IPS-NIHi11 (cell line): ENCODE results near the gene TOR1B.

Experiments
- DNase-seq: peaks from one replicate; pipeline ENCODE4 v3.0.0; 2012; ENCODE audit warnings: mixed read lengths, low spot score

The TOR1B gene

DNA sequence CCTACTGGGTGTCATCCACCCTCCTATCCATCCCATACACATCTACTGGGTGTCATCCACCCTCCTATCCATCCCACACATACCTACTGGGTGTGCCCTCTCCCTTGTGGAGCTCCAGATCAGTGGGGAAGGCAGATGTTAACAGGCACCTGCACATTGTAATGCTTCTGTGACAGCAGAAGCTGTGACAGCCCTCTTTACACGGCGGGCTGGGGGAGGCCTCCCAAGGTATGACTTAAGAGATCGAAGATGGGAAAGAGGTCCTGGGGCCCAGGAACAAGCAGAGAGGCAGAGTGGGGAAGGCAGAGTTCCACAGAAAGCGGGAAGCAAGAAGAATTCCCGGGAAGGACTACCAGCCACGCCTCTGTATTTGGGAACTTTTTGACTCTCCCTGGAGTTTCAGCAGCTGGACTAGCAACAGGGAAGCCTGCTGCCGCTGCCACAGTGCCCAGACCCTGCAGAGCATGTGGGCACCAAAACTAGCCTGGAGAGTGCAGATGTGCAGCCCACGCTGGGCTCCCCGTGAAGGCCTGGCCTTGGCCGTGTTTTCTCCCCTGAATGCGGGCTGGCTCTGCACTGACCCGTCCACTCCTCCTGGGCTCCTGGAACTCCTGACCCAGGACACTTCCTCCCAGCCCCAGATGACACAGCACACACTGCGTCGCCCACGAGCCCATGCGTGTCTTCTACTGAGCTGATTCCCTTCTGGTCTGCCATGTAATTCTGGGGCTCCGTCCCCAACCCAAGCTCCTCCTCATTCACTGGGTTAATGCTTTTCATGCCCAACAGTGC lies 11.6 kb downstream of the TOR1B start:
- no peak for DNase-seq

DNA sequence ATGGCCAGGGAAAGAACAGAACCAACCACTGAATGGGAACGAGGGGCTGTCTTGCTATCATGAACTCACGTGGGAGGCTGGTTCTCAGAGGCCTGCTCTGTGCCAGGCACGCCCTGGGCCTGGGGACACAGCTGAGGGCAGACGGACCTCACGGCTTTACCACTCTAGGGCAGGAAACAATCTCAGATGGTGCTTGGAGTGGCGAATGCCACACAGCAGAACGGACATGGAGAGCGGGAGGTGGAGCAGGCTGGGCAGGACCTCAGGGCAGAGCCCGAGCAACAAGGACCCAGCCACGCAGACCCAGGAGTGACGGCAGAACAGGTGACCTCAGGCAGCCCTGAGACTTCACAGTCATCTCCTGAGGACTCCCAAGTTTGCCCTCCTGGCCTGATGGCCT lies 12.3 kb downstream of the TOR1B start:
- DNase-seq, result no peak

DNA sequence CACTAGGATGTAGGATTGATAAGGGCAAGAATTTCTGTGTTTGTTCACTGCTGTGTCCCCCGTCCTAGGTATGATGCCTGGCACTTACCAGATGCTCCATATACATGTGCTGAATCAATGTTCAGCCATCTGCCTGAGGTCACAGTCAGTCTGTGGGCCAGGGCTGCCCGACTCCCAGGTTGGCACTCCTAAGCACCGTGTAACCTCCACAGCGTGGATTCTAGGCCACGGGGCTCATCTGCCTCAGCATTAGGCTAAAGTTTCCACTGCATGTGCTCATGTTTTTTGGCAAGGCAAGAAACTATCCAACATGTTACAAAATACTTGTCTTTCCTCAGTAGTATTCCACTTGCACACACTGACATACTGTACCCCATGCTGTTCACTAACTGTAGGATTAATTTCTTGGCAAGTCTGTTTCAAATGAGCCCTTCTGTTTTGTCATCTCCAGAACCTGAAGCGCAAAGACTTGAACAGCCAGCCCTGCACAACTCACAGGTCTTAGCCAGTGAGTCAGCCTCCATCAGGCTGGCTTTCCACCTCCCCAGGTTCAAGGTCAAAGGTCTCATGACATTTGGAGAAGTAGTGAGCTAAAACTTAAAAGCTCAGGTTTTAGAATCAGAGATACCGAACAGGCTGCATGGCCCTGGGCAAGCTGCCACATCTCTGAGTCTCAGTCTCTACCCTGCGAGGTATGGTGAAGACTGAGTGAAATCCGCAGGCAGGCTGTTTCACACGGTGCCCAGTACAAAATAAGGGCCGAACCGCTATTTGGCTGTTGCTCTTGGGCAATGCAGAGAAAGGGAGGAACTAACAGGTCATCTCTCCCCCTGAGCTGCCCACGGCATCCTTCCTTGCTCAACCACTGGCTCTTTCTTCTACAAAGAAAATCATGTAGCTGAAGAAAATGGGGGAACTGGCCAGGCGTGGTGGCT lies 13.8 kb downstream of the TOR1B start:
- no peak for DNase-seq

DNA sequence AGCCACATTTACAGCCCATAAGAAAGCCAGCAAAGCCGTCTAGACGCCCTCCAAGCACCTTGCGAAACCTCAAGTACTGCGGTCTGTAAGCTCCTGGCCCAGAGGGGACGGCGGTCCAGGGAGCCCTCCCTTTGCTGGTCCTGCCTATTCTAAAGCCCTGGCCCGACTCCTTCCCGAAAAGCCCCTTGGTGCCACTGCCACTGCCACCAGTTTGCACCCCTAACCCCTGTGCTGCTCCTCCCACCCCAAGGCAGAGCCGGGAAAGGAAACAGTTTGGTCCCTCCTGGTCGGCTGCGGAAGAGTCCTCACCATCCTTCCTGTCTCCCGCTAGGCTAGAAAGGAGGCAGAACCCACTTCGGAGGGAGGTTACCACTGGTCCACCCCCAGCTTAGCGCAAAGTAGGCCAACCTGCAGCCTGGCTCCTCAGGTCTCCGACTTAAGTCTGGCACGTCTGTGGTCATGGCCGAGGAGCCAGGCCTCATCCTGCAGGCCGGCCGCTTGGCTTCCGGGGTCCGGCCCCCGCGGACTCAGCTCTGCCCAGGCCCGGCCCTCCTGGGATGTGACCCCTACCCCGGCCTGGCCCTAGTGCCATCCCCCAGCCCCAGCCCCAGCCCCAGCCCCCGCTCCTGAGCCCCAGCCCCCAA lies 20.0 kb downstream of the TOR1B start:
- peak; percentile 39 for DNase-seq

DNA sequence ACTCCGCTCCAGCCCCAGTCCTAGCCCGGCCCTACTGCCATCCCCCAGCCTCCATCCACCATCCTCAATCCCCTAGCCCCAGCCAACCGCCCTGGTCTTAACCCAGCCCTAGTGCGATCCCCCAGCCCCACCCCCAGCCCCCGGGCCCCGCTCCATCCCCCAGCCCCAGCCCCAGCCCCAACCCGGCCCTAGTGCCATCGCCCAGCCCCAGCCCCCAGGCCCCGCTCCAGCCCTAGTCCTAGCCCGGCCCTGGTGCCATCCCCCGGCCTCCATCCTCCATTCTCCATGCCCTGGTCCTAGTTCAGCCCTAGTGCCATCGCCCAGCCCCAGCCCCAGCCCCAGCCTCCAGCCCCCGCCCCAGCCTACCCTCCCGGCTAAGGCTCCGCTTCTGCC lies 20.6 kb downstream of the TOR1B start:
- DNase-seq, result peak; percentile 73

DNA sequence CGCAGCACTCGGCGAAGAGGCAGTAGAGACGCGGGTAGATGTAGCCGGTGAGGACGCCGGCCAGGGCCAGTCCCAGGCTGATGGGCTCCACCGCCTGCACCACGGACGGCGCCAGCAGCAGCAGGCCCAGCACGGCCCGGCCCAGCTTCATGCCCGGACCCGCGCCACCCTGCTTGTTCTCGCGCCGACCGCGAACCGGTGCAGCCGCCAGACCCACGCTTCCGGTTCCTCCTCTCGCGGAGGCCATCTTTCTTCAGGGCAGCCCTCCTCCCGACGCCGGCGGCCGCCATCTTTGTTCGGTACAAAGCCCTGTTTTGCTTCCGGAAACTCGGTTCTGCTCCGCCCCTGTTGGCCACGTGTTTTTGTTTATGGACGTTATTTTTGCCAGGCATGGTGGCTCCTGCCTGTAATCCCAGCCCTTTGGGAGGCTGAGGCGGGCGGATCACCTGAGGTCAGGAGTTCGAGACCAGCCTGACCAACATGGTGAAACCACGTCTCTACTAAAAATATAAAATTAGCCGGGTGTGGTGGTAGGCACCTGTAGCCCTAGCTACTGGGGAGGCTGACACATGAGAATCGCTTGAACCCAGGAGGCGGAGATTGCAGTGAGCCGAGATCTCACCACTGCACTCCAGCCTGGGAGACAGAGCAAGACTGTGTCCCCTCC lies 21.1 kb downstream of the TOR1B start, which contains the start of gene TOR1A:
TSS of gene TOR1A (minus strand) at position 202 of the 667 bp plus-strand sequence. CDS start at position 151, 51 bp downstream.
- peak; percentile 94 for DNase-seq

DNA sequence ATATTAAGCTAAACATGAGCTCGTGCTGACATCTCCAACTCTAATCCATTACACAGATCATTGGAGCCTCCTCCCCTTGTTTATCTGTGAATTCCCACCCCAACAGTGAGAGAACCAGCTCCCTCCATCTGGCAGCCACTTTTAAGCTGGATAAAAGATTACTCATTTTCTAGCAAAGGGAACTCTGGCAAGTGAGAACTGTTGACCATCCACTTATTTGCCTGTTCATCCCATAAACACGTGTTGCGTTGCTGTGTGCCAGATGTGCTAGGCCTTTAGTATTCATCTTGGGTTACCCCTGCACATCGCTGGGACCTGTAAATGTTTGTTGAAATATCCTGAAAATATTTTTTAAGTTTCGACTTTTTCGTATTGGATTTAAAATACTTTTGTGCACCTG lies 23.4 kb downstream of the TOR1B start:
- DNase-seq, result no peak

DNA sequence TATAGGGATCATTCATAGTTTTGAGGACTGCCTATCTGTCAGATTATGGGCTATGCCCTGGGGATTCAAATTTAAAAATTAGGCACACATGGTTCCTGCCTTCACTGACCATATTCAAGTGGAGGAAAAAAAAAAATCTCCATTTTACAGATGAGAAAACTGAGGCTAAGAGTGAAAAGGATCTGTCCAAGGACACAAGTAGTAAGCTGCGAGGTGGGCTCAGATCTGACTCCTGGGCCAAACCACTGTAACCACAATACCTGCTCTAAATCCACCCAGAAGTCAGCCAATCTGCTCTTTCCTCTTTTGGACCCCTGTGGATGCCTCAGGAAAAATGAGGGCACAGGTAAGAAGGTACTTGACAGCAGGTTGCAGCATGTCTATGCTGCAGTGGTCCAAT lies 23.8 kb downstream of the TOR1B start:
- no peak for DNase-seq

DNA sequence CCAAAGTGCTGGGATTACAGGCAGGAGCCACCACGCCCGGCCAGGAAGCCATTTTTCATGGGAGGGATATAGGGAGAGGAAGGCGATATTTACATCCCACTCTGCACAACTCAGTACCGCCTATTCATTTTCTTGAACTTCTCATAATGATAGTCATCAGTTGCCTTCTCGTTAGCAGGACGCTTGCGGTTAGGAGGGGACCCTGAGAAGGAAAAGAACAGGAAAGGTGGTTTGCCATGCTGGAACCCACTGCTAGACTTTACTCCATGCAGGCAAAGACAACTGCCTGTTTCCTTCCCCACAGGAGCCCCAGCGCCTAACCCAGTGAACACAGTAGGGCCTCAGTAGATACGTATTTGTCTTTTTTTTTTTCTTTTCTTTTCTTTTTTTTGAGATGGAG lies 25.1 kb downstream of the TOR1B start:
- DNase-seq, result no peak

DNA sequence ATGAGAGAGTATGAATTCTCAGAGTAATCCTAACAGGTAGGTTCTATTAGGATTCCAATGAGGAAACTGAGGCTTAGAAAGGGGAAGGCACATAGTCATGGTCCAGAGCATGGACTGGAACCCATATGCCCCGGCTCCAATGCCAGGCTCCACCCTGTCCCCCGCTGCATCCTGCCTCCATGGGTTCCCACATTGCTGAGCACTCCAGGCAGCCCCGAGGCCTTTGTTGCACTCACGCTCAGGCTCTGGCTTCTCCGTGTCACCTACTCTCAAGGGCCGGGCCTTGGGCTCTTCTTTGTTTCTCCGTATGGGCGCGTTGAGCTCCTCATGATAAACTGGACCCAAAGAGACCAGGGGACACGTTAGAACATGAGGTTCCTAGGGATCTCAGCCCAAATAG lies 26.0 kb downstream of the TOR1B start:
- DNase-seq, result no peak

DNA sequence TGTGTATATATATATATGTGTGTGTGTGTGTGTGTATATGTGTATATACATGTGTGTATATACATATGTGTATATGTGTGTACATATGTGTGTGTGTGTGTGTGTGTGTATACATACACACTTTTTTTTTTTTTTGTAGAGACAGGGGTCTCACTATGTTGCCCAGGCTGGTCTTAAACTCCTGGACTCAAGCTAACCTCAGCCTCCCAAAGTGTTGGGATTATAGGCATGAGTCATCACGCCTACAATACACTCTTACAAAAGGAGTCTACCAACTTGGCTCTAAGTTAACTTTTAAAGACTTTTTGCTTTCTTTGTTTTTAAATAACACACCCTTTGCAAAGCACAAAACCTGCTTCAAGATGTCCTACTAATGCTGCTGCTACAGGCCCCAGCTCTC lies 30.0 kb downstream of the TOR1B start:
- no peak for DNase-seq

DNA sequence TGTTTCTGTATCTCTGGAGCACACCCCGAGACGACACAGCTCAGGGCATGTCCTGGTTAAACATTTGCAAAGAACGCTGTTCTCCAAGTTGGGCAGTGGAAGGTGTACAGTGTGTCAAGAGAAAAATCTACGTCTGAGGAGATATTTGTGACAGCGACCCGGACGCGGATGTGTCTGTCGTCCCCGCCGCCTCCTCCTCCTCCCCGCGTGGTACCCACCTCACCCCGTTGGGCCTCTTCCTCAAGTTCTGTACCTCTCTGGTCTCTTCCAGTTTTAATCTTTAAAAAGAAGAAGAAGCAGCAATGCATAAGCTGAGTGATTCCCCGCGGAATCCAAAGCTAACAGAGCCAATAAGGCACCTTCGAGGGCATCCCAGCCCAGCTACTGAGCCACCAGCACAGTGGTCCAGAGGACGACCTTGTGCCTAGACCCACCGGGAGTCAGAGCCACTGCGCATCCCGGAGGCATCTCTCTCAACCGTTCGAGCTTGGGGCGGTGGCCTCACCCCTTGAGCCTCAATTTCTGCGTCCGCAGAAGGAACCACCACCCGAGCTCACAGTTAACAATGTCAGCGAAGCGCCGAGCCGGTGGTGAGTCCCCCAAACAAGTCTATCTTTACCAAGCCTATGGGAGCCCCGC lies 31.6 kb downstream of the TOR1B start:
- DNase-seq, result no peak

DNA sequence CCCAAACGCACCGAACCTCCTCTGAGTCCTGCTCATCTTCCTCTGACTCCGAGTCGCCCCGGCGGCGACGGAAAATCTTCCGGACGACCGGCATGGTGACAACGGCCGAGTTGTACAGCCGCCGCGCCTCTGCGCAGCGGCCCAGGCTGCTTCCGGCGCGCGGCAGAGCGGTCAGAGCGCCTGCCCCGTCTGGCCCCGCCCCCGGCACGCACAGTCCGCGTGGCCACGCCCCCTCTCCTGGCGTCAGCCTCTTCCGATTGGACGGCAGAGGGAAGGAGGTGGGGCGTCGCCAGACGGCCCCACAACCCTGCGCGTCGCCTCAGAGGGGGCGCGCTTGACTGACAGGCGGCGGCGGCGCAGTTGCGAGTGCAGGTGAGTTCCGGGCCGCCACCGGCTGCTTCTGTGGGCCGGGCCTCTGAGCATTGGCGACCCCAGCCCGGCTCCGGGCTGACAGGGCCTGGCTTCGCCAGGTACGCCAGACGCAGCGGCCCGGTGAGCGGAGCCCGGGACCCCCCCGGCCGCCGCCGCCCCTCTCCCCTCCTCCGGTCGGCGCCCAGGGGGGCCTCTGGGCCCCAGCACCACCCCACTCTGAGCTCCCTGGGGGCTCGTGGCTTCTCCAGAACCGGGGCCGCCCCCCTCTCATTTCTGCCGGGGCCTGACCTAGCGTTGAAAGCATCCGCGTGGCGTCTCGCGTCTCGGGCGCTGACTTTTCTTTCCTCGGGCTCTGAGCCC lies 32.3 kb downstream of the TOR1B start, which contains the start of the genes C9orf78 and USP20:
TSS of gene C9orf78 (minus strand) at position 148 of the 732 bp plus-strand sequence. CDS start at position 94, 54 bp downstream.
TSS of gene USP20 (plus strand) at position 331 of the 732 bp plus-strand sequence. CDS start 17,098 bp downstream, outside the sequence.
- DNase-seq, result peak; percentile 99

DNA sequence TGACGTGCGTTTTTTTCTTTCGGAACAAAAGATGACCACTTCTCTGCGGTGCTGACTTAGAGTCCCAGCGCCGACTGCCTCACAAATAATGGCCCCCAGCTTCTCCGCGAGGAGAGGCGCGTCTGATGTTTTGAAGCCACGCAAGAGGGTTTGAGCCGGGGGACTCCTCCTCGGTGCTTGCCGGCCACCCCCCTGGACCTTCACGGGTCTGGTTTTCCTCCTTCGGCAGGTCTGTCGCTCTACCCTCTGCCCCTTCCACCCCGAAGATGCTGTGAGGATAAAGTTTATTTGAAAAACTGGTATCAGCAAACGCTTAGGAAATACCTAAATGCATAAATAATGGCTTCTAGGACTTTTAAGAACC lies 32.9 kb downstream of the TOR1B start:
- peak; percentile 41 for DNase-seq

DNA sequence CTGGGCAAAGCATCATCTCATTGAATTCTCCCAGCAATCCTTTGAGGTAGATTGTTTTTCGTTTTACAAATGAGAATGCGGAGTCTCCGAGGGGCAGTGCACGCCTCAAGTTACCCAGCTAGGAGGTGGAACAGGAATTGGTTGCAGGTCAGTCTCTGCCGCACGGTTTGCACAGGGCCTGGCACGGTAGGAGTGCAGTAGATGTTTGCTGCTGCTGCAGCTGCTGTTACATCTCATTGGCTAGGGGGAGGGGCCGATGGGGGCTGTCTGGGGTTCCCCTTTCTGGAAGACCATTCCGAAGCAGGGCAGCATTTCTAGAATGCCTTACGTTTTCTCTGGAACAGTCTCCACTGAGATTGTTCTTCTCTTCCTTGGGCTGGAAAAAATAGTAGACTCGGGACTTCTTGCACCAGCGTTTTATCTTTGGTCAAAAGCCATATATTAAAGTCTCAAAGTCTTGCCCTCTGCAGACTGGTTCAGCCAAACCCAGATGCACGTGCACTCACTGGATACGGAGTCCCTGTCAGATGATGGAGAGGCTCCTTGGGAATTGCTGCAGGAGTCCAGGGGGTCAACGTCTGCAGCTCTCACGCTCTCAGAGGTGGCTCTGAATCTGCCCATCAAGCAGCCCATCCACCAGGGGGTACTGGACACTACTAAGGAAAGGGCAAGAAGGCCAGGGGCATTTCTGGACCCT lies 33.5 kb downstream of the TOR1B start:
- no peak for DNase-seq

DNA sequence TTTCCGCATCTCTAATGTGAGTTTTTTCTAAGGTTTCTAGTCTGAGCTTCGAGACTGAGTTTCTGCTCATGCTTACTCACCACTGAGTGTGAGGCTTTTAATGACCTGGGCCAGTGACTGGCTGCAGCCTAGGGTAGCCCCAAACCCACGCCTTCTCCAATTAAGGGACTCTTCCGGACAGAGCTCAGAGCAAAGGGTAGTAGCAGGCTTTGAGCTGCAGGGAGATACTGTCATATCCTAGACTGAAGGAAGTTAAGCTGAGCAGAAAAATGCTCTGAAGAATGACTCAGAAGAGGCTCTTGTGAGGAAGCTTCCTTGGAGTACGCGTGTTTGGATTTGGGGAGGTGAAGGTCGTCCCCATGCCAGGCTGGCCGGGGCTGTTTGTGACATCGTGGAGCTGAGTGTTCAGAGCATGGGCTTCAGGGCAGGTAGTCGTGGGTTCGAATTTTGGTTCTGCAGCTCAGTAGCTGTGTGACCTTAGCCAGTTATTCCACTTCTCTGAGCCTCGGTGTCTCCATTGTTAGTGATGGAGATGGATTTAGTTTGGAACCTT lies 35.8 kb downstream of the TOR1B start:
- DNase-seq, result no peak

DNA sequence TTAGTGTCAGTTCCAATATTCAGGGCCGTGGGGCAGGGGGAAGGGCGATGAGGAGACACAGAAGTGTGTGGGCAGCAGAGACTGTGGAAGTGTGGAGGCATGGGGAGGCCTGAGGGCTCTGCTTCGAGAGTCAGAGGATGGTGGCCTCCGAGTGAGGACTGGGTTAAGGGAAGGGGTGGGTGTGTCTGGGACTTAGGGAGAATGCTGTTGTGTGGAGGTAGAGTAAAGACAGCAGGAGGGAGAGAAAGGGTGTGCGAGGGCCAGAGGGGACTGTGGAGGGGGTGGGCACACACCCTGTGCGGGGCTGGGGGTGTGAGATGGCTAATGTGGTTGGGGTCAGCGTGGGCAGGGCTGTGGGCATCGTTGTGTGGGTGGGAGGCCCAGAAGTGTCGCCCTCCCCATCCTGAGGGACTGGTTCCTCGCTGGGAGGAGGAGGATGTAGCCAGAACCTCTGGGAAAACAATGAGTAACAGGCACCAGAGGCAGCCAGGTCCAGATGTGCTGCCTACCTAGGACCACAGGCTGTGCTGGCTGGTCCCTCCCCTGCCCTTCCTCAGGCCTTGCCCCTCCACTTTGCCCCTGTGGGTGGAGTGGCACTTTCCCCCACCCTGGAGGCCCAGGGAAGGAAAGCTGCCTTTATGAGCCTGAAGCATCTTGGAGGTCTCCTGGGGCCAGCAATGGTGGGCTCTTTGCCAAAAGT lies 36.5 kb downstream of the TOR1B start:
- no peak for DNase-seq

DNA sequence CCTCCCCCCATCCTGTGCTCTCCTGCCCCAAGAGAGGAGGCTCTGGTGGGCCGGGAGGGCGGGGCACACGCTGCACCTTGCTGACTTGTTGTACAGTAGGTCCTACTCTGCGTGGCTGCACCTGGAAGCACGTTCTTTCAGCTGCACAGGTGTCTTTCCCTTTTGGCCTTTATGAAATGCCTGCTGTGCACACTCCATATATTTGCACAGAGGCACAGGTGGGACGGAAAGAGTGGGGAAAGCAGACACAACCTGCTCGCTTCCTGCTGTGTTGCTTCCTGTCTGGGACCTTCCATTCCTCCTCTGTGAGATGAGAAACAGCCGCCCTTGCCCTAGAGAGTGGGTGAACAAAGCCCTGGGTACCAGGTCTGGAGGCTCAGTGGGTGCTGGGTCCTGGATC lies 37.0 kb downstream of the TOR1B start:
- DNase-seq, result no peak

DNA sequence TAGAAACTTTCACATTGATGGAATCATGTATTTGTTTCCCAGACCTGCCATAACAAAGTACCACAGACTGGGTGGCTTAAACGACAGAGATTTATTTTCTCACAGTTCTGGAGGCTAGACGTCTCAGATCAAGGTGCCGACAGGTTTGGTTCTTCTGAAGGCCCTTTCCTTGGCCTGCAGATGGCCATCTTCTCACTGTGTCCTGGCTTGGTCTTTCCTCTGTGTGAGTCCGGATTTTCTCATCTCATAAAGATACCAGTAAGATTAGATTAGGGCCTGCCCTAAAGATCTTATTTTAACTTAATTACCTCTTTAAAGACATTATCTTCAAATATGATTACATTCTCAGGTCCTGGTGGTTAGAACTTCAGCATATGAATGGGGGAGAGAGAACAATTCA lies 38.1 kb downstream of the TOR1B start:
- DNase-seq, result no peak
